Anterior cingulate cortex (tissue), 58 donors: ENCODE data around the gene GABRB3.

Source experiments
- DNase-seq, 58 donors: peaks; one replicate each; lab custom pipeline; 2025; lab: John Stamatoyannopoulos, UW

The GABRB3 gene

DNA sequence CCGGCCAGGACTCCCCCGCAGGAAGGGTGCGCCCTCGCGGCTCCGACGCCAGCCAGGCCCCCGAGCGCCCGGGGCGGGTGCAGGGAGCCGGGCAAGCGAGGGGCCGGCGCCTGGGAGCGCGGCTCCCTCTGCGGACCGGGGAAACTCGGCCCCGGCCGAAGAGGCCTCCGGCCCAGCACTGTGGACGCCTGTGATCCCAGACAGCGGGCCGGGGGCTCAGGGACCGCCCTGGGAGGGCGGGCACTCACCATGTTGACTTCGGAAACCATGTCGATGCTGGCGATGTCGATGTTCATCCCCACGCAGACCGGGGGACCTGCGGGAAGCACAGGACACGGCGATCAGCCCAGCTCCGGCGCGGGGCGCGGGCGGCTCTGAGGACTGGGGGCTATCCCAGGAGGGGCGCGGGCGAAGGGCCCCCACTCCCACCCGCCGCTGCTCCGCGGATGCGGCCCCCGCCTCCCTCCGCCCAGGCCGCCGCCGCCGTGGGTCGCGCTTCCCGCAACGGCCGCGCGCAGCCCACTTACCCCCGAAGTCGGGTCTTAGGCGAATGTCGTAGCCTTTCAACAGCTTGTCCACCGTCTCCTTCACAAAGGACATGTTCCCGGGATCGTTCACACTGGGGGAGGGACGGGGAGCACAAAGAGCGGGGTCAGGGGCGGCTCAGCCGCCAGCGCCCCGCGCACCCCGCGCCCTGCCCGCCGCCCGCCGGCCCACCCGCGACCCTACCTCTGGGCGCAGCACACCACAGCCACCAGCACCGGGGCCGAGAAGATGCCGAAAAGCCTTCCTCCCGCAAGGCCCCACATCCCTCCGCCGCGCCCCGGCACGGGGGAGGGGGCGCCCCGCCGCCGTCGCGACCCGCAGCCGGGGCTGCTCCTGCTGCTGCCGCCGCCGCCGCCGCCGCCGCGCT, at the start of gene GABRB3:
Gene GABRB3, minus strand, starts transcription at position 913 of the 913 bp plus-strand sequence.
- DNase-seq, result peak in 1 of 58 donors; percentile 11

DNA sequence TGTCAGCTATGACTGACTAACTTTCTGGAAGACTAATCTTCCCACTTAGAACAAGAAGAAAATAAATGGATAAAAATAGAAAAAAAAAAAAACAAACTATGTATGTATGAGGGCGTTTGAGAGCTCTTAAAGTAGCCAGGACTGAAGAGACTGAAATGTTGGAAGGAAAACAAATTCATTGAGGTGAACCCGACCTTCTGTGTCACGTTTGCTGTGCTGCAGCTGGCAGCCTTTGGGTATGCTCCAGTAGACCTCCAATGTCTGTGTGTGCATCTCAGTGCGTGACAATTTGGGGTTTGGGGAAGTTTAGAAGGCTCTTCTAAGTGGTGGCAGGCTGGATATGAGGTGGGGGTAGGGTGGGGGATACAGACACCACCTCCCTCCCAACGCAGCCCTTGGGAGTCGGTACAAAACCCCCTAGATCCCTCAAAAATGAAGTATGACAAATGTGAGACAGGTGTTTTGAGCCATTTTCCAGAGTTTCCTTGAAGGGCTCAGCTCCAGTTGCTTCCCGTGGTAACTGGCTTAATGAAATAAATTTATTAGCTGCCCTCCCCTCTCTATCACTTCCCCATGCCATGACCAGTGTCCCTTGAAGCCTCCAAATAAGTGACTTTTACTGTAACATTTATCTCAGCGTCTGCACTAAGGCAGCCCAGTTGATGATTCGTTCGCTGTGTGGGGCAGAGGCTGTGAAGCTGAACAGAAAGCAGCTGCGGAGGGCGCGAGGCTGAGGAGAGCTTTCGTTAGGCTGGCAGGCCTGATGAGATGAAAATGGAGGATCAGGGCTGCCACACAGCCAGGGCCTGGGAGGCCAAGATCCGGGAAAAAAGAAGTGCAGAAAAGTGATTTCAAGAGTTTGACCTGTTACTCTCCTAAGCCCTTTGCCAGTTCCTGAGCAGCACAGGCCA, 34.9 kb upstream of the GABRB3 start:
- DNase-seq, result no peak

DNA sequence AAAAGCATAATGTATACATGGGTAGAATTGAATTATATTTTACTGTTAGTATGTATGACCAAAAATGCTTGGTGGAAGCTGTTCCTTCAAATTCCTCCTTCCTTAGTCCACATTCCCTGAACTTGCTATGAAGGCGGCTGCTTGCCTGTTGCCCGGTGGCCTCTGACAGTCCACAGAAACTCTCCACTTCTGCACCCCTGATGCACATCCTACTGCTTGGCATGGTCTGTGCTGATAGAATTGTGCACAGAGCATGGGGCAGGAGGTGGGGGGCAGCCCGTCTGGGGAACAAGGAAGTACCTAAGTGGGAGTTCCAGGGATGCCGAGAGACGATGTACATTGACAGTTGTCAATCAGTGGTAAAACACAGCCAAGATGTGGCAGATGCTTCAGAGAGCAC, 33.7 kb upstream of the GABRB3 start:
- DNase-seq, result no peak

DNA sequence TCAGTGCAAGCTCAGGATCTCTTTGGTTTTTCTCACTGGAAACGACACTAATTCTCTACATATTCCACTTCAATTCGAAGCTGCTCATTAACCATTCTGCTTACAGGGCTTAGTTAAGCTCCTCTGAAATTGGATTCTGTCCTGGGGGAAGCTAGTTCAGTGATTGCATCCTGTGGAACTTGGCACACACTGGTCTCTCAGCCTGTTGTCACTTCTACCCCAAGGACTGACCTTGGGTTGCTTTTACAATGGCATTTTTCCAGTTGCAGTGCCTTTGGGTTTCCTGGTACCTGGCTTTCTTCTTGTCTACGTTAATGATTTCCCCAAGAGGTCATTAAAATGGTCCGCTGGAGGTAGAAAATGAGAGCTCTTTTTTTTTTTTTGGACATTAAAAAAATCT, 33.3 kb upstream of the GABRB3 start:
- no peak for DNase-seq

DNA sequence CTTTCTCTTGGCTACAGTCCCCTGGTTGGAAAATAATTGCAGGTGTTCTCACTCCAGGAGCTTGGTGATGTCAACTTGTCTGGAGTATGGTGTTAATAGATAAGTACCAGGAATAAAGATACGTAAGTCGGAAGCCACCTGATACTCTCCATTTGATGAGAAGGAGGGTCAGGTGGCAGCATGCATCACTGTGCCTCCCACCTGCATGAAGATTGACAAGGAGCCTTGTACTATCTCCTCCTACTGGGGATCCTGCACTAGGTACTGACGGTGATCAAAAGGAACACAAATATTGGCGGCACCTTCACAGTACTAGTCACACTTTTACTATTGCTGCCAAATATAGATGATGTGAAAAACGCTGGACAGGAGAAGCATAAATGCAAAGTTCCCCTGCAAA, 32.6 kb upstream of the GABRB3 start:
- no peak for DNase-seq

DNA sequence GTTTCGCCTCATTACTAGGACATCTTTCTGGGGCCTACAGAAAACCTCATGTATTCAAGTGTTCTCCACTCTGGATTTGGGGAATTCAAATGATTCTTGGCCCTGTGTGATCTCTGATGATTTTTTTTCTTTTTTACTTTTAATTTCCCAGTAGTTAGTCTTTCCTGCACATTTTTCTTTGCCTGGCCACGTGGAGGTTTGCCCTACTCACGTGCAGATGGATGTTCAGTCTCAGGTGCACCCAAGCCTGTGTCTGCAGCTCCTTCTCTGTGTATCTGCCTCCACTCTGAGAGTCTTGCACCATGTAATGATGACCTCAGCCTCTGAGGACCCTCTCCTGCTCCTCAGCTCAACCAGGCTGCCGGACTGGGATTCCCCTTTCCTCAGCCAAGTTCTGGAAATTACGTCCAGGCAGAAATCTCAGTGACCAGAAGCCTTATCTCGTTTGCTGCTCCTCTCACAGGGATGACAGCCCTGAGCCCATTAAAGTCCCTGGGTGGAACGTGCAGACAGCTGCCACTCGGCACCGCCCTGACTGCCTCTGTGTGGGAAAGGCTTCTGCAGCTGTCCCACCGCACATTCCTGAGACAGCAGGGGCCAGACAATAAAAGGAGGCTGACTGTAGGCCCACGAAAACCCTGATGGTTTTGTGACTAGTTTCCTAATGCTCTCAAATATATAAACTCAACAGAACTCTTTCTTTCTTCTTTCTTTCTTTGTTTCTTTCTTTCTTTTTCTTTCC, 31.4 kb upstream of the GABRB3 start:
- DNase-seq, result no peak

DNA sequence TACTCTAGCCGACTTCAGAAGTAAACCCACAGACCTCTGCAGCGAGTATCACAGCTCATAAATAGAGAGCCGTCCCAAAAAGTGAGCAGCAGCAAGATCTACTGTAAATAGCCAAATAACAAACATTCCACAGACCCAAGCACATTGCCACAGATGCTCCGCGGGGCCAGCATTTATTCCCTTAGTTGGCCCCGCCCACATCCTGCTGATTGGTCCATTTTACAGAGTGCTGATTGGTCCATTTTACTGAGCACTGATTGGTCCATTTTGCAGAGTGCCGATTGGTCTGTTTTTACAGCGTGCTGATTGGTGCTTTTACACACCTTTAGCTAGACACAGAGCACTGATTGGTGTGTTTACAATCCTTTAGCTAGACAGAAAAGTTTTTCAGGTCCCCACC, 17.3 kb upstream of the GABRB3 start:
- DNase-seq, result no peak

DNA sequence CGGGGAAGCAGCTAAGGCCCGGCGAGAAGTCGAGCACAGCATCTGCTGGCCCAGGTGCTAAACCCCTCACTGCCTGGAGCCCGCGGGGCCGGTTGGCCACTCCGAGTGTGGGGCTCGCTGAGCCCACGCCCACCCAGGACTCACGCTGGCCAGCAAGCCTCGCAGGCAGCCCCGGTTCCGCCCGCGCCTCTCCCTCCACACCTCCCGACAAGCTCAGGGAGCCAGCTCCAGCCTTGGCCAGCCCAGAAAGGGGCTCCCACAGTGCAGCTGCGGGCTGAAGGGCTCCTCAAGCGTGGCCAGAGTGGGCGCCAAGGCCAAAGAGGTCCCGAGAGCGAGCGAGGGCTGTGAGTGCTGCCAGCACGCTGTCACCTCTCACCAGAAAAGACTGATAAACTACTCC, 8.9 kb upstream of the GABRB3 start:
- DNase-seq, result no peak

DNA sequence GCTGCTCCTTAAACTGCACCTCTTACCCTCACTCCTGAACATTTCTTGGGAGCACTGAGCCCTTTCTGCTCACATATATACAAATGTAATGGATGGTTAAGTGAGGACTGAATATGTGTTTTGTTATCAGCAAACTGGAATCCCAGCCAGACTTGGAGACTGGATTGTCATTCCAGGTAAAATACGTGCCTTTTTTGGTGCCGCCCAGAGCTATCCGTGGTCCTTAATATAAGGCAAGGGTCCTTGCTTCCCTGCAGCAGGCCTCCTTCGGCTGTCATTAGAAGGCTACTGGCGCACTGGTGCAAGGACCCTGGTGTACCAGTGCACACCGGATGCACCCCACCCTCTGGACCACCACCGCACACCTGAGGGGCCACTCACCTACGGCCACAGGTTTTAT, 1.1 kb upstream of the GABRB3 start:
- no peak for DNase-seq

DNA sequence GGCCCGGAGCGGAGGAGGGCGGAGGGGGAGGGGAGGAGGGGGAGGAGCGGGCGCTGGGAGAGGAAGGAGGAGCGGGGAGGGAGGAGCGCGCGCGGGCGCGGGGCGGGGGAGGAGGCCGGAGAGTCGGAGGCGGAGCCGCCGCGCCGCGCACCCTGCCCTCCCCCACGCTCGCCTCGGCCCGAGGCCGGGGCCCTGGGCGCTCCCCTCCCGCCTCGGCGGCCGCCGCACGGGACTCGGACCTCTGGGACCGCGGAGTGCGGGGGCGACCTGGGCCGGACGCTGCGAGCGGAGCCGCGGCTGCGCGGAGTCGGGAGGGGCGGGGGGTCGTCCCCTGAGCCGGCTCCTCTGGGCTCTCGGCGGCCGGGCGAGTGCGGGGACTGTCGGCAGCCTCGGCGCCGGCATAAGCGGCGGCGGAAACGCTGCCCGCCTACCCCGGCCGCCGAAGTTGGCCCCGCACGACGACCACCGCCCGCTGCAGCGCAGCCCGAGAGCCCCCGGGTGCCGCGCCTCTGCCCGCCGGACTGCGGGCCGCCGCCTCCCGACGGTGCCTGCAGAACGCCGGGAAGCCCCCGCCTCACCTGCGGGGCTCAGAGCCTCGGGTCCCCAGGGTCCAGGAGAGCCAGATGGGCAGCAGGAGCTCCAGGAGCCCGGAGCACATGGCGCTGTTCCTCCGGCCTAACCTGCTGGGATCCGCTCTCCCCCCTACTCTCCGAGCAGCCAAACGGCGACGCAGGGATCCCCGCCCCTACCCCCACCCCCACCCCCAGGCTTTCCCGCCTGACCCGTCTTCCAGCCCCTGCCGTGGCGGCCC, 406 bp upstream of the GABRB3 start:
- DNase-seq, result peak in 50 of 58 donors; percentile 14 to 81 (median 48)

DNA sequence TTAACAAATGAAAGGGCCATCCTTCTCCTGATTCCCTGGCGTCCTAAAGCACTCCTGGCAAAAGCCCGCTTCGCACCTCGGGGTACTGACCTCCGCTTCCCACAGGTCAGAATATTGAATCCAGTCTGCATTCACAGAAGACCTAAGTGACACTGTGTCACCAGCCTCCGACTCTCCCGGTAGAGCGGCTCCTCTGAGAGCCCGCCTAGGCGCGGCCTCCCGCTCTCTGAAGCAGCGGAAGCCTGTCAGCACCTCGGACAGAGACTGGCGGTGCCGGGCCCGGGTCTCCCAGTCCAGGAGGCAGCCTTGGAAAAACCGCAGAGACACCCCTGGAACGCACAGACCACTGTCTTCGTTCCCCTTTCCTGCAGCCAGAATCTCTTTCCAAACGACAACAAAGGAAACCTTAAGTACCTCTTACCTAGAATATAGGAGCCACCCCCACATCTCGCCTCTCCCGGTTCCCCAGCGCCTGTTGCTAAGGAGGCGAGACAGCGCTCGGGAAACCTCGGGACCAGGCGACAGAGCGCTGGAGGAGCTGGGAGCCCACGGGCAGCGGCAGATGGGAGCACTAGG, 1.2 kb downstream of the GABRB3 start:
- DNase-seq, result peak in 34 of 58 donors; percentile 6 to 68 (median 39)

DNA sequence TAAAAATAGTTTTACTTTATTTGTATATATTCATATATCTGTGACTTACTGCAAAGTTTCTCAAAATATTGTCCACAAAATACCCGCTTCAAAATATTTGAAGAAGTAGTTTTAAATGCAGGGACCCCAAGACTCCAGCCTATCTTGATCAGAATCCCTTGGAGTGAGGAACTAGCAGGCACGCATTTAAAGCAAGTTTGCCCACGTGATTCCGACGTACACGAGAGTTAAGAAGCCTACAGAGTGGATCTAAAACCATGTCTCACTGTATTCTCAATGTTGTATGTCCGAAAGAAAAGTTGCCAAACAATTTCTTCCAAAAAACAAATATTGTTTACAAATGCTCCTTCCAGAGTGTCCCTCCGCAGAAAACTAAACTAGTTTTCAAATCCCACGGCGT, 1.7 kb downstream of the GABRB3 start:
- DNase-seq, result peak in 4 of 58 donors; percentile 7 to 23 (median 10)

DNA sequence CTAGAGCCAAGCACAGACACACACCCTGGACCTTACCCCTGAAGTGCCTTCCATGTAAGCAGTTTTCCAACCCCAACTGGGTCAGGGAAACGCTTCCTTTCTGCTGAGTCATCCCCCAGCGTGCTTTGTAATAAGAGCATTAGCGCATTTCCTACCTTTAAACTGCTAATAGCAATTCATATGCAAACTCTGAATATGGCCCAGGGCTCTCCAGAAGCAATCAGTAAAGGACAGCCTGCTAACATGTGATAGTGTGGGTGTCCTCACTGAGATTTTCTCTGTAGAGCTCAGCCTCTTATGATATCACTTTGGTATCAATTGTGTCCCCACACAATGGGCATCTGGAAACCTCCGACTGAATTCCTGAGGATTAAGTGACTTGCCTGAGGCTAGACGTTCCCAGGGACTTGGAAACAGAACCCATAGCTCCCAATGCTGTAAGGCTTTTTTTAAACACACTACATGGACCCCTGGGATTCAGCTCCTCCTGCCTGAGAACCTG, 5.6 kb downstream of the GABRB3 start:
- DNase-seq, result no peak

DNA sequence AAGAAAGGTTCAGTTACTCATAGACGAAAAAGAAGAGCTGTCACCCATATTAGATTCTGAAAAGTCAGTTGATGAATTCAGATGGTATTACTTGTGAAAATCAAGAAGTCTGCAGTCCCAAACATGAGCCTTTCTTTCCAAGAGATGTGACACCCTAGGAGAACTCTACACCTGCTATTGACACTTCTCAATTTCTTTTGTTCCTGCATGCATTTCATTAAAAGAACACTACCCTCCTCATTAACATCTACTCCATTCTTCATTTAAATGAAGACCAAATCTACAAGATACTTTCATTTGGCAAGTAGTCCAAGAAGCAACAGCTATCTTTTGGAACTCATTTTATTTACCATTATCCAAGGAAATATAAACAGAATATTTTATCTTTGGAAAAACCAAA, 6.6 kb downstream of the GABRB3 start:
- DNase-seq, result no peak

DNA sequence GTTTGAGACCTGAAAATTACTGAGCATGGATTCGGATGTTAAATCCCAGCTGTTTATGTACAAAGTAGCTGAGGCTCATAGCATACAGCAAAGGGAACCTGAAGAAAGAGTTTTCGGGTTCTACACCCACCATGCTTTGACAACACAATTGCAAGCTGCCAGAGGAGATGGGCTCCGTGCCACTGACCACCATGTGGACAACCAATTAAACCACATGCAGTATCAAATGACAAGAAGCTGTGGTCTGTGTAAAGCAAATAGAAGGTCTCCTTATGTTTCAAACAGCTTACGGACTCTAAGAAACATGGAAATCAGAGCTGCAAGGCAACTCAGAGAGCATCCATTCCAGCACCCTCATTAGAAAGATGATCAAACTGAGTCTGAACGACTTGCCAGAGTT, 12.9 kb downstream of the GABRB3 start:
- DNase-seq, result no peak

DNA sequence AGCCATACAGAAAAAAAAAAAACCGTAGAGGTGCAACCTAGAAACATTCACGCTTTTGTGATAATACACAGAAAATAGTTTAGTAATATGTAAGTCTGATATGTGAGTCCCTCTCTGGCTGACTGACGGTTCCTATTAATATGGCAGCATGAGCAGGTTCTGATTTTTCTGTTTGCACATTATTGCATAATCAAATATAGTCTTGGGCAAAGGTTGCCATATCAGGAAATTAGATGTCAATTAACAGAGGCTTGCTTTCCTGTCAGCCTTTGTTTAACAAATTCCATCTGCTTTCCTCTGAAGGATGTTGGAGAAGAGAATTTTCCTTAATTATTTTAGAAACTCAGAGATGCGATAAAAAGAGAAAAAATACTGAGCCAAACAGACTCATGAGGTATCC, 14.8 kb downstream of the GABRB3 start:
- no peak for DNase-seq

DNA sequence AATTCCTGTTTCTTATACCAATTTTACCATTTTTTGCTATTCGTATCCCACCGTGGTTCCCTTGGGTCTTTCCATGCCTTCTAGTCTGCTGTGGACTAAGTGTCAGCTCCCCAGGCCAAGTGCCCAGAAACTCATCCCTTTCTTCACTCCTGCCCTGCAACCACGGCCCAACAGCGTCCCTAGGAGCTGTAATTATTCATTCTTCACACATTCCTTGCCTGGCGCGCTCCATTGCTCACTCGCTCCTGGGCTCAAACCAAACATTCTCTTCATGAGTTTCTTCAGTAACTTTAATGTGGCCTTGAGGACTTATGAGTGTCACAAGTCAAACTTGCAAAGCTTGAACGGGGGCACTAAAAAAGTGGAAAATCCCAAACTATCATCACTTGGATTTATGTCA, 15.7 kb downstream of the GABRB3 start:
- peak in 1 of 58 donors; percentile 7 for DNase-seq

DNA sequence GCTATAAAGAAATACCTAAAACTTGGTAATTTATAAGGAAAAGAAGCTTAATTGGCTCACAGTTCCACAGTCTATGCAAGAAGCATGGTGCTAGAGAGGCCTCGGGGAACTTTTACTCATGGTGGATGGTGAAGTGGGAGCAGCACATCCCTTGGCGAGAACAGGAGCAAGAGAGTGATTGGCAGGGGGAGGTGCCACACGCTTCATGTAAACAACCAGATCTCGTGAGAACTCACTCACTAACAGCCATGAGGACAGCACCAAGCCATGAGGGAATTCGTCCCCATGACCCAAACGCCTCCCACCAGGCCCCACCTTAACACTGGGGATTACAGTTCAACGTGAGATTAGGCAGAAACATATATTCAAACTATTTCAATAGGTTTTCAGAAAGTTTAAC, 28.0 kb downstream of the GABRB3 start:
- no peak for DNase-seq

DNA sequence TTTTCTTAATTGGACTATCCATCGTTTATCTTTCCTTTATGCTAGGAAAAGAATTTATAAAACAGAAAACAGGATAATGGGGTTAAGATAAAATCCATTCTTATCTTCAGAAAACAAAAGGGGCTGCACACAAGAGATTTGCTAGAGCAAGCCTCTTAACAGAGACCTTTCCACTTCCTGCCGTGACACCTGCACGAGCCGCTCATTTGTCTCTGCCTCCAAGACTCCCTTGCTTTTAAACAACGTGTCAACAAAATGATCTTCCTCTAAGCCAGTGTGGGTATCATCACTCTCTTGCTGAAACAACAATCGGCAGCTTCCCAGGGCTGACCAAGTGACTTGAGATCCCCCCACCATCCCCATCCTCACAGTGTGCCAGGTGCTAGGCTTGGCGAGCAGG, 33.1 kb downstream of the GABRB3 start:
- no peak for DNase-seq
